K562 treated with DMSO at 1 percent for 24 hours (cell line): Measurements from ENCODE around the gene AKAP4. TPM values are rescaled to one million over a fixed set of nuclear protein-coding genes. Genes with fewer than 3 reads are reported as not detected.

Source experiments
- total RNA-seq: library from RNA; unstranded; fragments of 300-600 nt; gene quantifications from 2 replicates; pipeline ENCODE4 v1.2.3, GENCODE V29; 2022; ENCODE audit warnings: low read depth; ENCODE audit not compliant: insufficient read depth

Gene AKAP4
- total RNA-seq = not detected in 2 replicates

GRCh38 chrX:50200907-50201306 is at the start of gene AKAP4:
AKAP4 (minus strand) TSS chrX:50201007; CDS start chrX:50200889, 118 bp downstream.

GRCh38 chrX:50204364-50204899 is 3.6 kb upstream of the AKAP4 start, which contains the start of gene CCNB3:
CCNB3 (plus strand) TSS chrX:50204765; CDS start chrX:50285164, 80,399 bp downstream.

Other genes with a start within 250 kb of the AKAP4 start
- gene CCNB3, start 3.8 kb upstream of the AKAP4 start, total RNA-seq = 0.19 and 0.47 TPM in 2 replicates